HepG2 (cell line): Measurements from ENCODE around the gene CCL13. TPM values are rescaled to one million over a fixed set of nuclear protein-coding genes. Genes with fewer than 3 reads are reported as not detected.

ENCODE experiments used
- HMGXB3 ChIP-seq: sonication (generic); formaldehyde crosslinking; IDR thresholded peaks from 2 replicates; pipeline ENCODE4 v1.4.0; 2020; ENCODE audit warnings: missing genetic modification reagents, borderline replicate concordance
- TCF12 ChIP-seq, 2 experiments: fragments of 450-650 bp in 1 of 2; sonication (generic) in 1 of 2; formaldehyde crosslinking in 1 of 2; IDR thresholded peaks; 2 replicates each; pipeline versions ENCODE4 v1.6.1 to v1.8.0; 2017 to 2022; ENCODE audit warnings: antibody characterized with exemption in 1 of 2, mild to moderate bottlenecking in 1 of 2, missing genetic modification reagents in 1 of 2, moderate library complexity in 1 of 2
- polyA plus RNA-seq, 8 experiments: library from polyadenylated mRNA; depleted of rRNA in 3 of 8; stranded (reverse) in 7 of 8; unstranded in 1 of 8; fragments of >200 nt; fragmentation: Illumina TruSeq in 4 of 8; extraction: Trizol in 4 of 8; gene quantifications; 2 replicates each; pipeline versions ENCODE4 v1.2.1 to v1.2.3, GENCODE V29; 2011 to 2016; ENCODE audit warnings: low read depth in 4 of 8, missing spikeins in 1 of 8, mixed read lengths in 1 of 8; ENCODE audit not compliant: insufficient read depth in 1 of 8
- total RNA-seq, 5 experiments: library from RNA; depleted of rRNA; stranded (reverse); fragments of >200 nt; fragmentation: Illumina TruSeq; extraction: Trizol; gene quantifications; 2 replicates each; pipeline ENCODE4 v1.2.3, GENCODE V29; 2016; ENCODE audit warnings: low read depth in 1 of 5

The CCL13 gene
- total and polyA plus RNA-seq, 2 of the 13 experiments (the other 11 are each of a cell fraction or from before 2014, with no cell fraction given), result not detected

- TF ChIP-seq HMGXB3 (CRISPR knock-in tag), result no peak
- no peak for TF ChIP-seq TCF12 (IDR thresholded peaks at IDR 0.05)
- no peak for TF ChIP-seq TCF12 (CRISPR knock-in tag; IDR thresholded peaks at IDR 0.05)
Measured at GRCh38 chr17:34406226-34406625, 49.9 kb downstream of the CCL13 start (continued).

Other genes starting within 250 kb of the CCL13 start
- gene CCL2, start 101.2 kb upstream of the CCL13 start, total RNA-seq (2016; rRNA removed; fragmentation: Illumina TruSeq; extraction: Trizol), result not detected in 2 replicates
- gene CCL2, start 101.2 kb upstream of the CCL13 start, polyA plus RNA-seq (2011; rRNA removed), result not detected in 2 replicates
- not detected in 2 replicates for gene CCL7, start 86.3 kb upstream of the CCL13 start, total RNA-seq (2016; rRNA removed; fragmentation: Illumina TruSeq; extraction: Trizol)
- not detected in 2 replicates for gene CCL7, start 86.3 kb upstream of the CCL13 start, polyA plus RNA-seq (2011; rRNA removed)
- not detected in 2 replicates for gene CCL11, start 70.7 kb upstream of the CCL13 start, total RNA-seq (2016; rRNA removed; fragmentation: Illumina TruSeq; extraction: Trizol)
- not detected in 2 replicates for gene CCL11, start 70.7 kb upstream of the CCL13 start, polyA plus RNA-seq (2011; rRNA removed)
- not detected in 2 replicates for gene CCL8, start 37.0 kb upstream of the CCL13 start, total RNA-seq (2016; rRNA removed; fragmentation: Illumina TruSeq; extraction: Trizol)
- not detected in 2 replicates for gene CCL8, start 37.0 kb upstream of the CCL13 start, polyA plus RNA-seq (2011; rRNA removed)
- not detected in 2 replicates for gene CCL1, start 6.8 kb downstream of the CCL13 start, total RNA-seq (2016; rRNA removed; fragmentation: Illumina TruSeq; extraction: Trizol)
- not detected in 2 replicates for gene CCL1, start 6.8 kb downstream of the CCL13 start, polyA plus RNA-seq (2011; rRNA removed)
- not detected in 2 replicates for gene TMEM132E, start 223.1 kb downstream of the CCL13 start, total RNA-seq (2016; rRNA removed; fragmentation: Illumina TruSeq; extraction: Trizol)
- 0.01 TPM in 1 of 2 replicates, not detected in the other for gene TMEM132E, start 223.1 kb downstream of the CCL13 start, polyA plus RNA-seq (2011; rRNA removed)